ENCODE results near the gene PLCB3. TPM values are rescaled to one million over a fixed set of nuclear protein-coding genes. Genes with fewer than 3 reads are reported as not detected.

Gene PLCB3
- total and polyA plus RNA-seq, 8 donors, result 5.7 to 13.1 (median 6.9) TPM

- WGBS, 2 donors, result 1% methylated on average over 46 of the region's 46 CpGs
- Histone ChIP-seq H3K4me1 (peaks cover 14 to 25% (median 19%) of the 10 kb centered on the region in 3 donors), H3K4me3 (peak overlapping the region; percentile 23 to 71 (median 46)), H3K9me3 (no peaks in the 10 kb centered on the region), H3K27me3 (peaks cover 0 to 8% (median 0%) of the 10 kb centered on the region in 4 donors), H3K27ac (peak overlapping the region; percentile 82 to 95 (median 89)), H3K36me3 (no peaks in the 10 kb centered on the region)
- ATAC-seq (peak; percentile 47 to 65 (median 55)), FAIRE-seq (no peak), DNase-seq (peak; percentile 87 to 98 (median 94))
- TF ChIP-seq CTCF (IDR thresholded peaks at IDR 0.05), result peak; percentile 72 to 85 (median 80)
- intact Hi-C loops (cut with DNase I), result no loop called here
These were observed 53.2 kb downstream of the PLCB3 start for GRCh38 chr11:64304316-64305072.

DNA sequence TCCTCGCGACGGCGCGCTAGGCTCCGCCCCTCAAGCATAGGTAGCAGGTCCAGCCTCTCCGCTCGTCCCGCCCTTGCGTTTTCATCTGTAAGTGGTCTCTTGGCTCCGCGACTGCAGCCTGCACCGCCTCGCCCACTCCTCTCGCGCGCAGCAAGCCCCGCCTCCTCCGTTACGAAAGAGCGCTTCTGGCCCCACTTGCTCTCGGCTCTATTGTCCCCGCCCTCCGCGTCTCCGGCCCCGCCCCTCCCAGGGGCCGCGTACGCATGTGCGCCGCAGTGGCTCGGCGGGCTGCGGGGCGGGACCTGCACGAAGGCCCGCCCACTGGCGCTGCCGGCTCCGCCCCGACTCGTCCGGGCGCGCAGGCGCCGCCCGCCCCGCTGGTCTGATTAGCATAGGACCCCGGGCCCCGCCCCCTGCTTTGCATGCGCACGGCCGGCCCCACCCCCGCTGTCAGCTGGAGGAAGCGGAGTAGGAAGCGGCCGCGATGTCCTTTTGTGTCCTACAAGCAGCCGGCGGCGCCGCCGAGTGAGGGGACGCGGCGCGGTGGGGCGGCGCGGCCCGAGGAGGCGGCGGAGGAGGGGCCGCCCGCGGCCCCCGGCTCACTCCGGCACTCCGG lies 53.9 kb downstream of the PLCB3 start, which contains the start of gene ESRRA:
Gene ESRRA, plus strand, starts transcription at position 450 of the 616 bp plus-strand sequence. CDS start 1,656 bp downstream, outside the sequence.
- intact Hi-C loops (cut with DNase I), result no loop called here
- ATAC-seq (peak; percentile 82 to 91 (median 86)), DNase-seq (peak; percentile 99 to 100 (median 100)), FAIRE-seq (no peak)
- Histone ChIP-seq H3K9me3 (no peaks in the 10 kb centered on the region), H3K27ac (peak within 1 kb of the TSS; percentile 86 to 95 (median 90)), H3K36me3 (no peaks in the 10 kb centered on the region), H3K4me3 (peak within 1 kb of the TSS; percentile 46 to 71 (median 63)), H3K4me1 (peaks cover 8 to 18% (median 15%) of the 10 kb centered on the region in 3 donors), H3K27me3 (peaks cover 0 to under 1% (median 0%) of the 10 kb centered on the region in 4 donors)
- 0% methylated on average over 68 to 81 of the region's 81 CpGs for WGBS, 2 donors
- no peak for TF ChIP-seq CTCF (IDR thresholded peaks at IDR 0.05)

- Histone ChIP-seq H3K9me3 (no peaks in the 10 kb centered on the region), H3K27me3 (no peaks in the 10 kb centered on the region), H3K36me3 (no peaks in the 10 kb centered on the region), H3K4me1 (peaks cover 5 to 10% (median 8%) of the 10 kb centered on the region in 3 donors), H3K27ac (peak overlapping the region; percentile 75 to 90 (median 86)), H3K4me3 (peak overlapping the region; percentile 46 to 71 (median 63))
- TF ChIP-seq CTCF (IDR thresholded peaks at IDR 0.05), result no peak
- FAIRE-seq, result no peak
- intact Hi-C loops (cut with DNase I), result no loop called here
- 0 to 1% methylated on average over 61 to 71 of the region's 71 CpGs for whole genome bisulfite sequencing, 2 donors
- ATAC-seq, result peak; percentile 27 to 51 (median 40)
- DNase-seq, result peak; percentile 85 to 94 (median 86)
These were observed 54.6 kb downstream of the PLCB3 start for GRCh38 chr11:64305691-64306562.

- Histone ChIP-seq H3K27ac (peak overlapping the region; percentile 75 to 90 (median 86)), H3K36me3 (no peaks in the 10 kb centered on the region), H3K4me3 (peak overlapping the region; percentile 46 to 71 (median 63)), H3K9me3 (no peaks in the 10 kb centered on the region), H3K27me3 (no peaks in the 10 kb centered on the region), H3K4me1 (peaks cover 5 to 10% (median 8%) of the 10 kb centered on the region in 3 donors)
- ATAC-seq, result no peak
- DNase-seq, result peak in 1 of 6 donors; percentile 83
- WGBS, 2 donors, result 10 to 13% methylated on average over 9 of the region's 9 CpGs
- intact Hi-C loops (cut with DNase I), result no loop called here
- no peak for TF ChIP-seq CTCF (IDR thresholded peaks at IDR 0.05)
- no peak for FAIRE-seq
These were observed 55.2 kb downstream of the PLCB3 start for GRCh38 chr11:64306563-64306875.
